ENCODE results near the gene TRPM2. TPM values are rescaled to one million over a fixed set of nuclear protein-coding genes. Genes with fewer than 3 reads are reported as not detected.

Gene TRPM2
- total and polyA plus RNA-seq, 2 of the 4 experiments (the other 2 are of a cell fraction): not detected

- peaks cover 23% of the 10 kb centered on the region for H3K9me3 ChIP-seq (ENCODE audit: control insufficient read depth, insufficient read depth, low read length)
- no peak overlapping the region for H3K18ac ChIP-seq (ENCODE audit: low read depth, low read length)
- H3K36me3 ChIP-seq (ENCODE audit: control insufficient read depth, insufficient read depth, low read length): no peaks in the 10 kb centered on the region
- no peak overlapping the region for H2BK15ac ChIP-seq (ENCODE audit: low read depth, low read length)
- ATAC-seq (ENCODE audit: low read depth) (no peak), DNase-seq (no peak)
- H3K79me1 ChIP-seq (ENCODE audit: low read depth in 1 of 2, low read length in 2 of 2): no peaks in the 10 kb centered on the region
- WGBS, 2 experiments (ENCODE audit: extremely low coverage in 2 of 2, insufficient read length in 1 of 2): 74% methylated on average over 21 of the region's 28 CpGs; no CpG with 5 or more reads in 1 of the 2 experiments
- no peak overlapping the region for H2BK5ac ChIP-seq (ENCODE audit: low read depth, low read length, poor library complexity, severe bottlenecking)
- H3K27ac ChIP-seq (ENCODE audit: insufficient read depth, low read length): no peak overlapping the region
- no peak overlapping the region for H3K4ac ChIP-seq (ENCODE audit: low read depth, low read length)
- in situ Hi-C loops (cut with MboI; ENCODE audit: low sequenced_read_pairs): no loop called here
- no peak overlapping the region for H3K9ac ChIP-seq (ENCODE audit: low read depth, low read length)
- H2BK120ac ChIP-seq (ENCODE audit: low read depth, low read length): no peak overlapping the region
- intact Hi-C loops (cut with micrococcal nuclease): no loop called here
- no peaks in the 10 kb centered on the region for H3K4me1 ChIP-seq (ENCODE audit: control insufficient read depth, insufficient read depth, low read length)
- H4K5ac ChIP-seq (ENCODE audit: low read depth, low read length): no peak overlapping the region
- POLR2A ChIA-PET (ENCODE audit: unreplicated experiment): no interaction called here
- H3K56ac ChIP-seq (ENCODE audit: extremely low read depth, insufficient read depth, low read length): no peak overlapping the region
- no peak overlapping the region for H3K4me3 ChIP-seq (ENCODE audit: insufficient read depth, low read depth, low read length)
- no peak for TF ChIP-seq CEBPB (IDR thresholded peaks at IDR 0.05; ENCODE audit: low read depth, low read length)
- no peak for TF ChIP-seq SMC3 (IDR thresholded peaks at IDR 0.05; ENCODE audit: low read depth, low read length)
- no peak for TF ChIP-seq MAZ (IDR thresholded peaks at IDR 0.05; ENCODE audit: borderline replicate concordance, low read depth, low read length)
- TF ChIP-seq CTCF (conservative IDR thresholded peaks at IDR 0.05; ENCODE audit: low read depth, low read length): no peak
- TF ChIP-seq RCOR1 (IDR thresholded peaks at IDR 0.05; ENCODE audit: insufficient replicate concordance, low read length): no peak
- TF ChIP-seq FOS (IDR thresholded peaks at IDR 0.05; ENCODE audit: low read depth, low read length): no peak
- TF ChIP-seq POLR2A (IDR thresholded peaks at IDR 0.05; ENCODE audit: low read depth, low read length): no peak
- TF ChIP-seq CHD1 (IDR thresholded peaks at IDR 0.05; ENCODE audit: low read depth, low read length): no peak
- TF ChIP-seq ELK1 (IDR thresholded peaks at IDR 0.05; ENCODE audit: borderline replicate concordance, low read depth, low read length): no peak
- TF ChIP-seq NFE2L2 (IDR thresholded peaks at IDR 0.05; ENCODE audit: low read depth, low read length): no peak
- TF ChIP-seq MAFK (IDR thresholded peaks at IDR 0.05; ENCODE audit: low read depth, low read length): no peak
- TF ChIP-seq MXI1 (IDR thresholded peaks at IDR 0.05; ENCODE audit: borderline replicate concordance, low read depth, low read length): no peak
- TF ChIP-seq RAD21 (IDR thresholded peaks at IDR 0.05; ENCODE audit: low read length): no peak
- TF ChIP-seq USF2 (IDR thresholded peaks at IDR 0.05; ENCODE audit: low read depth, low read length): no peak
- TF ChIP-seq RFX5 (IDR thresholded peaks at IDR 0.05; ENCODE audit: low read depth, low read length): no peak
- no peak overlapping the region for H3K4me2 ChIP-seq (ENCODE audit: low read depth, low read length)
- no peak overlapping the region for H2AK5ac ChIP-seq (ENCODE audit: low read depth, low read length)
- H2AFZ ChIP-seq (replicated peaks; ENCODE audit: low read length, poor library complexity): no peak overlapping the region
- H4K91ac ChIP-seq (ENCODE audit: insufficient read depth, low read depth, low read length): no peak overlapping the region
- no peaks in the 10 kb centered on the region for H3K27me3 ChIP-seq (ENCODE audit: control insufficient read depth, insufficient read depth, low read length)
- no peaks in the 10 kb centered on the region for H4K20me1 ChIP-seq (ENCODE audit: insufficient read depth, low read length)
- no peak overlapping the region for H2AK9ac ChIP-seq (replicated peaks; ENCODE audit: low read depth, low read length, poor library complexity)
- no peak overlapping the region for H4K8ac ChIP-seq (ENCODE audit: low read depth in 2 of 2, low read length in 2 of 2)
- CTCF ChIA-PET: no interaction called here
- no peaks in the 10 kb centered on the region for H3K9me1 ChIP-seq (ENCODE audit: insufficient read depth, low read length)
- dilution Hi-C loops (cut with HindIII; ENCODE audit: low sequenced_read_pairs, unreplicated experiment): no loop called here
- H2BK20ac ChIP-seq (ENCODE audit: low read depth, low read length): no peak overlapping the region
- no TSS peak for BruUV-seq (replicated peaks)
- H3K14ac ChIP-seq (replicated peaks; ENCODE audit: low read depth, low read length): no peak overlapping the region
- no peak overlapping the region for H3K23ac ChIP-seq (ENCODE audit: low read depth, low read length)
These were observed 81.7 kb downstream of the TRPM2 start for GRCh38 chr21:44434936-44435635.

Measured in IMR-90 (cell line).